H1 (cell line): ENCODE results near the gene ZC3HAV1. TPM values are rescaled to one million over a fixed set of nuclear protein-coding genes. Genes with fewer than 3 reads are reported as not detected.
A peak's percentile ranks its signal among the peaks of the same experiment; 100 is the strongest.

Experiments
- CTCF ChIA-PET: fragments of 300-600 bp; sonication (Branson Sonifier 250); formaldehyde crosslinking; loops from one replicate; lab custom pipeline; 2021; ENCODE audit not compliant: partially characterized antibody; lab: Charles Lee
- POLR2A ChIA-PET: fragments of 300-600 bp; sonication (Branson Sonifier 250); formaldehyde crosslinking; loops from one replicate; lab custom pipeline; 2021; ENCODE audit warnings: inconsistent platforms; ENCODE audit not compliant: partially characterized antibody; lab: Charles Lee
- DNase-seq, 2 experiments: peaks; one replicate each; pipeline versions ENCODE4 v3.0.0 to v3.0.0-alpha.2; 2010 to 2022; ENCODE audit warnings: low spot score in 2 of 2, low read depth in 1 of 2, mixed read lengths in 1 of 2
- FAIRE-seq: peaks from 2 replicates; lab custom pipeline; 2011; peaks lifted over from hg19 to GRCh38; lab: Jason Lieb, UNC
- H2AFZ ChIP-seq: 2 replicates; pipeline ENCODE4 v1.8.1; 2012; ENCODE audit warnings: low read length, inconsistent platforms
- H2AK5ac ChIP-seq: 2 replicates; pipeline ENCODE4 v1.6.1; 2013; ENCODE audit warnings: low read depth, low read length
- H2BK120ac ChIP-seq: replicated peaks from 2 replicates; pipeline ENCODE3; 2013; ENCODE audit warnings: low read depth, low read length, inconsistent platforms
- H2BK12ac ChIP-seq: 2 replicates; pipeline ENCODE4 v1.6.1; 2013; ENCODE audit warnings: low read depth, low read length
- H2BK15ac ChIP-seq: 2 replicates; pipeline ENCODE4 v1.6.1; 2013; ENCODE audit warnings: low read length
- H2BK20ac ChIP-seq: 2 replicates; pipeline ENCODE4 v1.6.1; 2013; ENCODE audit warnings: low read length
- H2BK5ac ChIP-seq: 2 replicates; pipeline ENCODE4 v1.6.1; 2013; ENCODE audit warnings: low read depth, low read length
- H3K14ac ChIP-seq: 2 replicates; pipeline ENCODE4 v1.6.1; 2013; ENCODE audit warnings: inconsistent platforms; ENCODE audit not compliant: insufficient read length
- H3K18ac ChIP-seq: 2 replicates; pipeline ENCODE4 v1.6.1; 2013; ENCODE audit warnings: low read length; ENCODE audit errors: extremely low read depth
- H3K23ac ChIP-seq: 2 replicates; pipeline ENCODE4 v1.6.1; 2013; ENCODE audit warnings: inconsistent platforms; ENCODE audit not compliant: insufficient read length
- H3K23me2 ChIP-seq: 2 replicates; pipeline ENCODE4 v1.6.1; 2013; ENCODE audit warnings: low read depth, low read length
- H3K27ac ChIP-seq: 2 replicates; pipeline ENCODE4 v1.6.1; 2011; ENCODE audit warnings: low read depth, low read length, inconsistent platforms
- H3K27me3 ChIP-seq, 4 experiments: replicated peaks in 1 of 4; 1 replicate in 1 of 4; 2 replicates in 3 of 4; pipeline versions ENCODE4 v1.6.1 to v1.8.1; 2011 to 2013; ENCODE audit warnings: low read length in 3 of 4, mild to moderate bottlenecking in 3 of 4, inconsistent platforms in 2 of 4, mixed read lengths in 2 of 4, moderate library complexity in 1 of 4; ENCODE audit not compliant: control insufficient read depth in 3 of 4, insufficient read depth in 3 of 4; ENCODE audit errors: extremely low read depth in 1 of 4
- H3K36me3 ChIP-seq, 4 experiments: 2 replicates each; pipeline versions ENCODE4 v1.6.1 to v1.8.1; 2011 to 2013; ENCODE audit warnings: mild to moderate bottlenecking in 4 of 4, low read length in 3 of 4, moderate library complexity in 2 of 4, control low read depth in 1 of 4, inconsistent platforms in 1 of 4; ENCODE audit not compliant: insufficient read depth in 4 of 4, control insufficient read depth in 2 of 4
- H3K4ac ChIP-seq: replicated peaks from 2 replicates; pipeline ENCODE3; 2013; ENCODE audit warnings: low read length, low read depth, mixed read lengths, inconsistent platforms; ENCODE audit not compliant: insufficient read length
- H3K4me1 ChIP-seq, 4 experiments: replicated peaks in 1 of 4; 1 replicate in 1 of 4; 2 replicates in 3 of 4; pipeline versions ENCODE4 v1.6.1 to v1.8.1; 2011 to 2013; ENCODE audit warnings: low read length in 3 of 4, inconsistent platforms in 2 of 4, mixed read lengths in 1 of 4; ENCODE audit not compliant: insufficient read depth in 4 of 4, control insufficient read depth in 3 of 4
- H3K4me2 ChIP-seq, 2 experiments: 2 replicates each; pipeline versions ENCODE4 v1.6.1 to v1.8.1; 2011 to 2013; ENCODE audit warnings: low read depth in 2 of 2, low read length in 2 of 2, control low read depth in 1 of 2, inconsistent platforms in 1 of 2, mild to moderate bottlenecking in 1 of 2; ENCODE audit not compliant: insufficient read depth in 1 of 2
- H3K4me3 ChIP-seq, 4 experiments: fragments of 200-600, 300-600 bp in 1 of 4; sonication (generic), shearing (Covaris generic), sonication (Bioruptor Twin) in 1 of 4; 2 replicates each; pipeline versions ENCODE4 v1.5.1 to v1.8.1; 2011 to 2016; ENCODE audit warnings: low read length in 4 of 4, low read depth in 3 of 4, control low read depth in 2 of 4, inconsistent platforms in 2 of 4, mild to moderate bottlenecking in 2 of 4, mixed read lengths in 1 of 4, moderate library complexity in 1 of 4; ENCODE audit not compliant: insufficient read depth in 2 of 4; ENCODE audit errors: extremely low read depth in 1 of 4
- H3K56ac ChIP-seq: replicated peaks from 2 replicates; pipeline ENCODE3; 2013; ENCODE audit warnings: low read depth, mild to moderate bottlenecking, mixed read lengths, low read length, inconsistent platforms; ENCODE audit not compliant: insufficient read length
- H3K79me1 ChIP-seq: 2 replicates; pipeline ENCODE4 v1.6.1; 2013; ENCODE audit warnings: low read depth, low read length, control low read depth
- H3K79me2 ChIP-seq, 2 experiments: 2 replicates each; pipeline versions ENCODE4 v1.6.1 to v1.8.1; 2012 to 2013; ENCODE audit warnings: low read length in 2 of 2, mild to moderate bottlenecking in 2 of 2, inconsistent platforms in 1 of 2; ENCODE audit not compliant: insufficient read depth in 2 of 2, control insufficient read depth in 1 of 2
- H3K9ac ChIP-seq, 4 experiments: replicated peaks in 1 of 4; 1 replicate in 1 of 4; 2 replicates in 3 of 4; pipeline versions ENCODE4 v1.6.1 to v1.8.1; 2011 to 2013; ENCODE audit warnings: low read depth in 3 of 4, low read length in 3 of 4, control low read depth in 2 of 4, mild to moderate bottlenecking in 2 of 4, moderate library complexity in 2 of 4, inconsistent platforms in 1 of 4; ENCODE audit errors: extremely low read depth in 1 of 4
- H3K9me3 ChIP-seq, 2 experiments: 2 replicates each; pipeline versions ENCODE4 v1.6.1 to v1.8.1; 2012 to 2013; ENCODE audit warnings: mild to moderate bottlenecking in 2 of 2, moderate library complexity in 2 of 2, control low read depth in 1 of 2, inconsistent platforms in 1 of 2, low read depth in 1 of 2, low read length in 1 of 2, mixed read lengths in 1 of 2; ENCODE audit not compliant: insufficient read depth in 2 of 2
- H4K20me1 ChIP-seq, 2 experiments: replicated peaks in 1 of 2; 2 replicates each; pipeline versions ENCODE3 to v1.8.1; 2011 to 2013; ENCODE audit warnings: inconsistent platforms in 2 of 2, low read length in 2 of 2, mild to moderate bottlenecking in 1 of 2; ENCODE audit not compliant: insufficient read depth in 2 of 2, control insufficient read depth in 1 of 2
- H4K5ac ChIP-seq: 2 replicates; pipeline ENCODE4 v1.6.1; 2013; ENCODE audit warnings: low read length, low read depth, mixed read lengths, inconsistent platforms; ENCODE audit not compliant: insufficient read length
- H4K8ac ChIP-seq: 2 replicates; pipeline ENCODE4 v1.8.0; 2013; ENCODE audit warnings: mild to moderate bottlenecking, moderate library complexity, low read length, inconsistent platforms; ENCODE audit not compliant: insufficient read depth; ENCODE audit errors: extremely low read depth
- H4K91ac ChIP-seq: replicated peaks from 2 replicates; pipeline ENCODE3; 2013; ENCODE audit warnings: low read length, mixed read lengths, inconsistent platforms; ENCODE audit not compliant: insufficient read length
- BACH1 ChIP-seq: IDR thresholded peaks from 2 replicates; pipeline ENCODE4 v1.6.1; 2012; ENCODE audit warnings: low read length, improper control_type of control experiment
- E2F6 ChIP-seq: IDR thresholded peaks from 2 replicates; pipeline ENCODE4 v1.6.1; 2012; ENCODE audit warnings: inconsistent platforms
- EP300 ChIP-seq, 2 experiments: IDR thresholded peaks; 1 replicate in 1 of 2; 2 replicates in 1 of 2; pipeline ENCODE4 v1.6.1; 2011 to 2012; ENCODE audit warnings: low read depth in 2 of 2, low read length in 2 of 2, mild to moderate bottlenecking in 2 of 2, borderline replicate concordance in 1 of 2, inconsistent platforms in 1 of 2, moderate library complexity in 1 of 2
- GTF2F1 ChIP-seq: IDR thresholded peaks from 2 replicates; pipeline ENCODE4 v1.6.1; 2012; ENCODE audit warnings: low read depth, low read length, improper control_type of control experiment, borderline replicate concordance
- NANOG ChIP-seq: IDR thresholded peaks from 2 replicates; pipeline ENCODE4 v1.6.1; 2011; ENCODE audit warnings: low read length, low read depth, mild to moderate bottlenecking, inconsistent platforms; ENCODE audit not compliant: insufficient read depth, poor library complexity, severe bottlenecking
- POU5F1 ChIP-seq: IDR thresholded peaks from 2 replicates; pipeline ENCODE4 v1.6.1; 2011; ENCODE audit warnings: low read depth, mild to moderate bottlenecking, low read length, moderate library complexity
- SP2 ChIP-seq: IDR thresholded peaks from 2 replicates; pipeline ENCODE4 v1.6.1; 2012; ENCODE audit warnings: mild to moderate bottlenecking, low read length, inconsistent platforms
- ZNF274 ChIP-seq: IDR thresholded peaks from 2 replicates; pipeline ENCODE4 v1.7.0; 2012; ENCODE audit warnings: low read length, borderline replicate concordance; ENCODE audit errors: extremely low read depth
- WGBS, 2 experiments: shearing (Covaris generic) in 1 of 2; methylation state at CpG; one replicate each; pipeline versions ENCODE4 v1.1.6 to v1.1.7; 2013 to 2015; ENCODE audit warnings: low lambda C conversion rate in 2 of 2, mixed read lengths in 2 of 2, inconsistent platforms in 1 of 2, low coverage in 1 of 2, missing lambda C conversion rate in 1 of 2; ENCODE audit not compliant: insufficient replicate concordance in 2 of 2, insufficient coverage in 1 of 2, insufficient read length in 1 of 2; ENCODE audit errors: extremely low coverage in 1 of 2, missing lambda C conversion rate in 1 of 2; 5-methylcytosine and 5-hydroxymethylcytosine counted together
- polyA plus RNA-seq, 7 experiments: library from polyadenylated mRNA; depleted of rRNA in 3 of 7; stranded (reverse) in 5 of 7; unstranded in 2 of 7; fragments of >200 nt in 5 of 7; fragments of 200-250 nt in 2 of 7; gene quantifications; 1 replicate in 5 of 7; 2 replicates in 1 of 7; 4 replicates in 1 of 7; pipeline versions ENCODE4 v1.2.1 to v1.2.3, GENCODE V29; 2011 to 2013; ENCODE audit warnings: missing spikeins in 2 of 7, mixed read lengths in 2 of 7
- total RNA-seq: library from RNA; stranded (reverse); fragmentation: NEBNext Ultra II Directional; extraction: Animal tissue kit (Norgen Biotek cat#: 25700); gene quantifications from 2 replicates; pipeline ENCODE4 v1.2.1, GENCODE V29; 2021
- TF ChIP-seq, protein P1 (sequence below): IDR thresholded peaks from 2 replicates; pipeline ENCODE4 v1.6.1; 2012; ENCODE audit warnings: low read length, inconsistent platforms
- TF ChIP-seq, protein P2 (sequence below): IDR thresholded peaks from 2 replicates; pipeline ENCODE4 v1.6.1; 2011; ENCODE audit warnings: low read depth, mild to moderate bottlenecking, low read length; ENCODE audit not compliant: insufficient read depth

ZC3HAV1 gene
- total and polyA plus RNA-seq, 2 of the 8 experiments (the other 6 are each of a cell fraction or from before 2014, with no cell fraction given) = 22.5 to 43.4 TPM

GRCh38 chr7:139029353-139029752 lies 80.2 kb downstream of the ZC3HAV1 start:
- H3K79me2 ChIP-seq = no peaks in the 10 kb centered on the region
- H3K27ac ChIP-seq = no peak overlapping the region
- H3K9ac ChIP-seq = no peak overlapping the region
- no peaks in the 10 kb centered on the region for H3K27me3 ChIP-seq
- peaks cover 3% of the 10 kb centered on the region; the same call in 1 of the 2 replicates for H3K79me1 ChIP-seq
- peaks cover 6 to 39% (median 20%) of the 10 kb centered on the region in 4 experiments; a peak in 7 of 8 replicates for H3K36me3 ChIP-seq
- H2BK20ac ChIP-seq = no peak overlapping the region
- H3K4me3 ChIP-seq = no peak overlapping the region
- no peak overlapping the region for H2AFZ ChIP-seq
- no peak overlapping the region for H3K4ac ChIP-seq
- H3K14ac ChIP-seq = no peak overlapping the region
- H3K4me2 ChIP-seq = no peak overlapping the region
- WGBS, 2 experiments = 80% methylated on average over 3 of the region's 3 CpGs; no CpG with 5 or more reads in 1 of the 2 experiments
- H2AK5ac ChIP-seq = no peak overlapping the region
- no peak overlapping the region for H3K18ac ChIP-seq
- peak overlapping the region; percentile 30 for H3K56ac ChIP-seq
- H3K23ac ChIP-seq = no peak overlapping the region
- H3K4me1 ChIP-seq = peaks cover 0 to 2% (median 0%) of the 10 kb centered on the region in 4 experiments; a peak in 1 of 7 replicates
- no peak overlapping the region for H4K5ac ChIP-seq
- ChIA-PET CTCF (interaction anchor here (0.7 to 2.2 kb wide), 2 partner anchors 10 to 30 kb away, joined by 3 to 7 read pairs; no protein-coding TSS in a partner anchor), POLR2A (interaction anchor here (1.0 kb wide), 1 partner anchor 10 kb away, joined by 6 read pairs; no protein-coding TSS in a partner anchor)
- FAIRE-seq = no peak
- H4K91ac ChIP-seq = no peak overlapping the region
- H4K20me1 ChIP-seq = no peaks in the 10 kb centered on the region
- H2BK120ac ChIP-seq = no peak overlapping the region
- H4K8ac ChIP-seq = no peak overlapping the region
- no peak for DNase-seq
- no peaks in the 10 kb centered on the region for H3K23me2 ChIP-seq
- H3K9me3 ChIP-seq = no peaks in the 10 kb centered on the region
- 0 out of 2 replicates have a peak overlapping the region, but pooled peaks have one; percentile 24 for H2BK5ac ChIP-seq
- H2BK12ac ChIP-seq = no peak overlapping the region
- no peak overlapping the region for H2BK15ac ChIP-seq
- TF ChIP-seq ZNF274 (no peak), EP300 (IDR thresholded peaks at IDR 0.05; ENCODE audit: borderline replicate concordance in 1 of 2, low read depth in 2 of 2, low read length in 2 of 2) (no peak), E2F6 (no peak), BACH1 (no peak), SP2 (no peak), GTF2F1 (no peak), POU5F1 (no peak), NANOG (no peak)
- TF ChIP-seq, protein P1, sequence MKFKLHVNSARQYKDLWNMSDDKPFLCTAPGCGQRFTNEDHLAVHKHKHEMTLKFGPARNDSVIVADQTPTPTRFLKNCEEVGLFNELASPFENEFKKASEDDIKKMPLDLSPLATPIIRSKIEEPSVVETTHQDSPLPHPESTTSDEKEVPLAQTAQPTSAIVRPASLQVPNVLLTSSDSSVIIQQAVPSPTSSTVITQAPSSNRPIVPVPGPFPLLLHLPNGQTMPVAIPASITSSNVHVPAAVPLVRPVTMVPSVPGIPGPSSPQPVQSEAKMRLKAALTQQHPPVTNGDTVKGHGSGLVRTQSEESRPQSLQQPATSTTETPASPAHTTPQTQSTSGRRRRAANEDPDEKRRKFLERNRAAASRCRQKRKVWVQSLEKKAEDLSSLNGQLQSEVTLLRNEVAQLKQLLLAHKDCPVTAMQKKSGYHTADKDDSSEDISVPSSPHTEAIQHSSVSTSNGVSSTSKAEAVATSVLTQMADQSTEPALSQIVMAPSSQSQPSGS = no peak
- TF ChIP-seq, protein P2, sequence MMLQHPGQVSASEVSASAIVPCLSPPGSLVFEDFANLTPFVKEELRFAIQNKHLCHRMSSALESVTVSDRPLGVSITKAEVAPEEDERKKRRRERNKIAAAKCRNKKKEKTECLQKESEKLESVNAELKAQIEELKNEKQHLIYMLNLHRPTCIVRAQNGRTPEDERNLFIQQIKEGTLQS = no peak
